ENCODE data around the gene ATP6V1G3.

GRCh38 chr1:198575798-198576641 is 35.5 kb upstream of the ATP6V1G3 start:
- TF ChIP-seq CTCF (IDR thresholded peaks at IDR 0.05 in 8 of 11, conservative IDR thresholded peaks at IDR 0.05 in 3 of 11) (no peak), POLR2A (IDR thresholded peaks at IDR 0.05) (no peak), POLR2AphosphoS5 (IDR thresholded peaks at IDR 0.05) (no peak)

Data from spleen (tissue), 7 donors.